Measurements from ENCODE around the gene LIN7C. TPM values are rescaled to one million over a fixed set of nuclear protein-coding genes. Genes with fewer than 3 reads are reported as not detected.
A peak's percentile ranks its signal among the peaks of the same experiment; 100 is the strongest.

The LIN7C gene
- total RNA-seq, 2 donors from 2014 or later, result 20.4 to 20.9 TPM

- no peak overlapping the region for H3K27ac Mint-ChIP-seq
- H3K4me3 Mint-ChIP-seq, result no peak overlapping the region
- ATAC-seq (no peak), DNase-seq (no peak)
- no peaks in the 10 kb centered on the region for H3K27me3 Mint-ChIP-seq
- H3K9me3 ChIP-seq (ENCODE audit: control insufficient read depth, low read length, poor library complexity, severe bottlenecking), result no peaks in the 10 kb centered on the region
- peaks cover 20% of the 10 kb centered on the region for H3K4me1 Mint-ChIP-seq
- no peaks in the 10 kb centered on the region for H3K36me3 Mint-ChIP-seq (ENCODE audit: low read depth)
These were observed 5.5 kb downstream of the LIN7C start for GRCh38 chr11:27501100-27501499.

- no peaks in the 10 kb centered on the region for H3K9me3 ChIP-seq (ENCODE audit: control insufficient read depth, low read length, poor library complexity, severe bottlenecking)
- peaks cover 9% of the 10 kb centered on the region for H3K4me1 Mint-ChIP-seq
- no peak overlapping the region for H3K4me3 Mint-ChIP-seq
- no peaks in the 10 kb centered on the region for H3K36me3 Mint-ChIP-seq (ENCODE audit: low read depth)
- ATAC-seq, result no peak
- H3K27me3 Mint-ChIP-seq, result no peaks in the 10 kb centered on the region
- no peak overlapping the region for H3K27ac Mint-ChIP-seq
- DNase-seq, result no peak
These were observed 8.7 kb downstream of the LIN7C start for GRCh38 chr11:27497911-27498310.

GRCh38 chr11:27497284-27497866 is 9.2 kb downstream of the LIN7C start:
- Mint-ChIP-seq H3K27ac (no peak overlapping the region), H3K27me3 (no peaks in the 10 kb centered on the region)

GRCh38 chr11:27496461-27496860 is 10.1 kb downstream of the LIN7C start:
- no peaks in the 10 kb centered on the region for H3K9me3 ChIP-seq (ENCODE audit: control insufficient read depth, low read length, poor library complexity, severe bottlenecking)
- H3K27ac Mint-ChIP-seq, result no peak overlapping the region
- ATAC-seq (no peak), DNase-seq (no peak)
- H3K4me1 Mint-ChIP-seq, result no peaks in the 10 kb centered on the region
- H3K4me3 Mint-ChIP-seq, result no peak overlapping the region
- no peaks in the 10 kb centered on the region for H3K27me3 Mint-ChIP-seq
- no peaks in the 10 kb centered on the region for H3K36me3 Mint-ChIP-seq (ENCODE audit: low read depth)

More at GRCh38 chr11:27497284-27497866, 9.2 kb downstream of the LIN7C start:
- DNase-seq (no peak), ATAC-seq (peak; percentile 54)
- Mint-ChIP-seq H3K36me3 (ENCODE audit: low read depth) (no peaks in the 10 kb centered on the region), H3K4me1 (peaks cover 6% of the 10 kb centered on the region), H3K4me3 (no peak overlapping the region)
- no peaks in the 10 kb centered on the region for H3K9me3 ChIP-seq (ENCODE audit: control insufficient read depth, low read length, poor library complexity, severe bottlenecking)

GRCh38 chr11:27495710-27496300 is 10.8 kb downstream of the LIN7C start:
- H3K9me3 ChIP-seq (ENCODE audit: control insufficient read depth, low read length, poor library complexity, severe bottlenecking), result no peaks in the 10 kb centered on the region
- Mint-ChIP-seq H3K4me1 (no peaks in the 10 kb centered on the region), H3K36me3 (ENCODE audit: low read depth) (no peaks in the 10 kb centered on the region), H3K27ac (no peak overlapping the region), H3K4me3 (no peak overlapping the region), H3K27me3 (no peaks in the 10 kb centered on the region)
- DNase-seq (no peak), ATAC-seq (no peak)

- H3K4me3 Mint-ChIP-seq, result no peak overlapping the region
- H3K9me3 ChIP-seq (ENCODE audit: control insufficient read depth, low read length, poor library complexity, severe bottlenecking), result no peaks in the 10 kb centered on the region
- no peaks in the 10 kb centered on the region for H3K36me3 Mint-ChIP-seq (ENCODE audit: low read depth)
- DNase-seq (no peak), ATAC-seq (no peak)
- H3K27me3 Mint-ChIP-seq, result no peaks in the 10 kb centered on the region
- peaks cover 5% of the 10 kb centered on the region for H3K4me1 Mint-ChIP-seq
- peak overlapping the region; percentile 14 for H3K27ac Mint-ChIP-seq
These were observed 17.5 kb downstream of the LIN7C start for GRCh38 chr11:27489092-27489491.

- Mint-ChIP-seq H3K27ac (no peak overlapping the region), H3K4me3 (no peak overlapping the region), H3K36me3 (ENCODE audit: low read depth) (no peaks in the 10 kb centered on the region), H3K27me3 (no peaks in the 10 kb centered on the region), H3K4me1 (peaks cover 5% of the 10 kb centered on the region)
- no peaks in the 10 kb centered on the region for H3K9me3 ChIP-seq (ENCODE audit: control insufficient read depth, low read length, poor library complexity, severe bottlenecking)
- ATAC-seq (no peak), DNase-seq (no peak)
These were observed 18.9 kb downstream of the LIN7C start for GRCh38 chr11:27487706-27488105.

GRCh38 chr11:27485930-27486773 is 20.4 kb downstream of the LIN7C start:
- peaks cover 5% of the 10 kb centered on the region for H3K4me1 Mint-ChIP-seq
- H3K27me3 Mint-ChIP-seq, result no peaks in the 10 kb centered on the region
- peak; percentile 65 for ATAC-seq
- H3K4me3 Mint-ChIP-seq, result no peak overlapping the region
- H3K27ac Mint-ChIP-seq, result no peak overlapping the region
- no peaks in the 10 kb centered on the region for H3K9me3 ChIP-seq (ENCODE audit: control insufficient read depth, low read length, poor library complexity, severe bottlenecking)
- no peaks in the 10 kb centered on the region for H3K36me3 Mint-ChIP-seq (ENCODE audit: low read depth)
- peak in 1 of 3 donors; percentile 22 for DNase-seq

- no peak overlapping the region for H3K27ac Mint-ChIP-seq
- peaks cover 5% of the 10 kb centered on the region for H3K4me1 Mint-ChIP-seq
- DNase-seq (no peak), ATAC-seq (no peak)
- H3K27me3 Mint-ChIP-seq, result no peaks in the 10 kb centered on the region
- no peak overlapping the region for H3K4me3 Mint-ChIP-seq
- no peaks in the 10 kb centered on the region for H3K9me3 ChIP-seq (ENCODE audit: control insufficient read depth, low read length, poor library complexity, severe bottlenecking)
- H3K36me3 Mint-ChIP-seq (ENCODE audit: low read depth), result no peaks in the 10 kb centered on the region
These were observed 23.8 kb downstream of the LIN7C start for GRCh38 chr11:27482793-27483192.

GRCh38 chr11:27481992-27482391 is 24.6 kb downstream of the LIN7C start:
- DNase-seq (no peak), ATAC-seq (no peak)
- H3K4me3 Mint-ChIP-seq, result no peak overlapping the region
- H3K9me3 ChIP-seq (ENCODE audit: control insufficient read depth, low read length, poor library complexity, severe bottlenecking), result no peaks in the 10 kb centered on the region
- no peaks in the 10 kb centered on the region for H3K27me3 Mint-ChIP-seq
- H3K4me1 Mint-ChIP-seq, result peaks cover 3% of the 10 kb centered on the region
- H3K36me3 Mint-ChIP-seq (ENCODE audit: low read depth), result no peaks in the 10 kb centered on the region
- H3K27ac Mint-ChIP-seq, result no peak overlapping the region

GRCh38 chr11:27477831-27478230 is 28.7 kb downstream of the LIN7C start:
- no peaks in the 10 kb centered on the region for H3K36me3 Mint-ChIP-seq (ENCODE audit: low read depth)
- DNase-seq (no peak), ATAC-seq (no peak)
- H3K9me3 ChIP-seq (ENCODE audit: control insufficient read depth, low read length, poor library complexity, severe bottlenecking), result no peaks in the 10 kb centered on the region
- no peak overlapping the region for H3K27ac Mint-ChIP-seq
- no peak overlapping the region for H3K4me3 Mint-ChIP-seq
- peaks cover 8% of the 10 kb centered on the region for H3K27me3 Mint-ChIP-seq
- no peaks in the 10 kb centered on the region for H3K4me1 Mint-ChIP-seq

GRCh38 chr11:27477243-27477642 is 29.3 kb downstream of the LIN7C start:
- Mint-ChIP-seq H3K27me3 (peaks cover 13% of the 10 kb centered on the region), H3K4me3 (peak overlapping the region; percentile 36), H3K27ac (peak overlapping the region; percentile 24), H3K4me1 (peaks cover 4% of the 10 kb centered on the region), H3K36me3 (ENCODE audit: low read depth) (peaks cover 3% of the 10 kb centered on the region)
- DNase-seq (no peak), ATAC-seq (no peak)
- no peaks in the 10 kb centered on the region for H3K9me3 ChIP-seq (ENCODE audit: control insufficient read depth, low read length, poor library complexity, severe bottlenecking)

- Mint-ChIP-seq H3K4me3 (no peak overlapping the region), H3K36me3 (ENCODE audit: low read depth) (peaks cover 3% of the 10 kb centered on the region), H3K4me1 (peaks cover 14% of the 10 kb centered on the region), H3K27ac (no peak overlapping the region), H3K27me3 (peaks cover 20% of the 10 kb centered on the region)
- ATAC-seq (no peak), DNase-seq (no peak)
- H3K9me3 ChIP-seq (ENCODE audit: control insufficient read depth, low read length, poor library complexity, severe bottlenecking), result no peaks in the 10 kb centered on the region
These were observed 30.9 kb downstream of the LIN7C start for GRCh38 chr11:27475622-27476021.

Data from T-helper 17 cell (primary cell).